Stomach smooth muscle (tissue), 2 donors: ENCODE data around the gene PIEZO2.

ENCODE experiments used
- H3K27ac ChIP-seq: one replicate; pipeline ENCODE4 v1.7.0; 2013; ENCODE audit warnings: mild to moderate bottlenecking, low read length, inconsistent platforms
- H3K27me3 ChIP-seq, 2 donors: one replicate each; pipeline ENCODE4 v1.7.0; 2013; ENCODE audit warnings: low read length in 2 of 2; ENCODE audit not compliant: insufficient read depth in 2 of 2, control insufficient read depth in 1 of 2
- H3K36me3 ChIP-seq, 2 donors: one replicate each; pipeline ENCODE4 v1.7.0; 2013; ENCODE audit warnings: low read length in 2 of 2; ENCODE audit not compliant: control insufficient read depth in 2 of 2, insufficient read depth in 2 of 2
- H3K4me1 ChIP-seq: one replicate; pipeline ENCODE4 v1.7.0; 2013; ENCODE audit warnings: low read length; ENCODE audit not compliant: control insufficient read depth, insufficient read depth
- H3K4me3 ChIP-seq, 2 donors: one replicate each; pipeline ENCODE4 v1.7.0; 2013; ENCODE audit warnings: low read length in 2 of 2
- H3K9ac ChIP-seq, 2 donors: one replicate each; pipeline ENCODE4 v1.7.0; 2013; ENCODE audit warnings: low read length in 2 of 2, mild to moderate bottlenecking in 1 of 2
- H3K9me3 ChIP-seq, 2 donors: one replicate each; pipeline ENCODE4 v1.7.0; 2013; ENCODE audit warnings: low read length in 2 of 2; ENCODE audit not compliant: control insufficient read depth in 2 of 2
- donor health status: healthy.
- donor health status: Pancreatic carcinoma.

Gene PIEZO2

GRCh38 chr18:11165952-11166351 is 16.6 kb upstream of the PIEZO2 start:
- H3K27ac ChIP-seq = no peak overlapping the region
- H3K36me3 ChIP-seq = no peaks in the 10 kb centered on the region
- no peaks in the 10 kb centered on the region for H3K4me1 ChIP-seq
- H3K4me3 ChIP-seq = no peak overlapping the region
- H3K9me3 ChIP-seq = no peaks in the 10 kb centered on the region
- no peaks in the 10 kb centered on the region for H3K27me3 ChIP-seq
- no peak overlapping the region for H3K9ac ChIP-seq

DNA sequence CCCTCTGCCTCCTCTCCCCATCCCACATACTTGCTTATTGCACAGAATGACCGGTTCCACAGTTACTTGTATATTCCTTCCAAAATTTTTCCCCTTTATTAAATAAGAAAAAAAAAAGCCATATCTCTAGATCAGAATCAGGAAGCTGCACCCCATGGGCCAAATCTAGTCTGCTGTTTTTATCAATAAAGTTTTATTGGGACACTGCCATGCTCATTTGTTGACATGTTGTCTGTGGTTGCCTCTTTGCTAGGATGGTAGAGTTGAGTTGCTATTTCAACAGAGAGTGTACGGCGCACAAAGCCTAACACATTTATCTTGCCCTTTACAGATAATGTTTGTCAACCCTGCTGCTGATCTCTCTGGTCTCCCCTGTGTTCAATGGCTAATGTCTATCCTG is 15.8 kb upstream of the PIEZO2 start:
- Histone ChIP-seq H3K27ac (no peak overlapping the region), H3K9me3 (no peaks in the 10 kb centered on the region), H3K27me3 (no peaks in the 10 kb centered on the region), H3K36me3 (no peaks in the 10 kb centered on the region), H3K9ac (no peak overlapping the region), H3K4me3 (no peak overlapping the region), H3K4me1 (no peaks in the 10 kb centered on the region)

DNA sequence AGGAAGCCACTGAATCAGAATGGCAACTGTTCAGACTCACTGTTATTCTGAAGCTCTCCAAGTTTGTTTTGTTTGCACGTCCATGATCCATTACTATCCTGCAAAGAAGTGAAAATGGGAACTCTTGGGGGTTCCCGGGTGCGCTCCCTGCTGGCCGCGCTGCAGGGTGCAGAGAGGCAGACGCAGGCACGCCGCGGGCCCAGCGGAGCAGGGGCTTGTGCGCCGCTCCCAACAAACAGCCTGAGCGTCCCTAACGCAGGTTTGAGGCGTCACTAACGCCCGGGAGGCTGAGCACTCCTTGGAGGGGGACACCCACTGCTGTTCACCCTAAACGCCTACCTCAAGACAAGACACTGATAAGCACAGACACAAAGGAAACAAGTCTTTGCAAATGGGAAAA is 14.3 kb upstream of the PIEZO2 start:
- Histone ChIP-seq H3K36me3 (no peaks in the 10 kb centered on the region), H3K4me3 (no peak overlapping the region), H3K9ac (no peak overlapping the region), H3K27me3 (peaks cover 0 to 3% of the 10 kb centered on the region in 2 donors), H3K9me3 (no peaks in the 10 kb centered on the region), H3K27ac (no peak overlapping the region), H3K4me1 (no peaks in the 10 kb centered on the region)

DNA sequence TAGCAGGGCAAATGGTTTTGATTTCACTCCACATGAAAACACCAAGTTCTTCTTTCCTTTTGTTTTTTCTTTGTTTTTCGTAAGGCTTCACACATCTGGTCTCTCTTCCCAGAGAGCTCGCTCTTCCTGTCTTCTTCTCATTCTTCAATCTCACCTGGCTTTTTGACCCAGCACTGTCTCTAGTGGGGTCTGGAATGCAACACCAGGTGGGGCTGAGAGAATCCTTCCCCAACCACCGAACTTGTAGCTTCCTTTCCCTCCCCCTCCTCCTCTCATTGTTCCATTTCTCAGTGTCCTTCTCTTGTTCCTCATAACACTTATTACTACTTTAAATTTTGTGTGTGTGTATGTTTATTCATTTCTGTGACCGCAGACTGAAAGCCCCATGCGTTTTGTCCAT is 13.5 kb upstream of the PIEZO2 start:
- Histone ChIP-seq H3K27ac (no peak overlapping the region), H3K27me3 (peaks cover 0 to 3% of the 10 kb centered on the region in 2 donors), H3K9me3 (no peaks in the 10 kb centered on the region), H3K4me1 (no peaks in the 10 kb centered on the region), H3K36me3 (no peaks in the 10 kb centered on the region), H3K4me3 (no peak overlapping the region), H3K9ac (no peak overlapping the region)

DNA sequence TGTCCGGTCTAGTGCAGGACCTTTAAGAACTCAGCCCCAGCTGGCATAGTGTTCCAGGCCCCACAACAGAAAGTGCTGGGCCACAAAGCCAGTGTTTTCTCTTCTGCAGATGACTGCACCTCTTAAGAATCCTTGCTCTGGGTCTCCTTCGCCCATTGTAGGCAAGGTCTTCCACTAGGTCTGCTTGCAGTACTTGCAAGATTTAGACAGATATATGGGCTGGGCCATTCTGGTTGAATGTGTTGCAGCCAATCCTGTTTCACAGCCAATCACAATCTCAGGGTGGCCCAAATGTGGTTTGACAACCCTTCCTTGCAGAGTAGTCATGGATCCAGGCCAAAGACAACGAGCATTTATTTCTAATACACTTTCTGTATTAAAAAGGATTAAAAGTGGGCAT is 13.1 kb upstream of the PIEZO2 start:
- Histone ChIP-seq H3K4me3 (no peak overlapping the region), H3K9ac (no peak overlapping the region), H3K9me3 (no peaks in the 10 kb centered on the region), H3K36me3 (no peaks in the 10 kb centered on the region), H3K27me3 (peaks cover 0 to 3% of the 10 kb centered on the region in 2 donors), H3K27ac (no peak overlapping the region), H3K4me1 (no peaks in the 10 kb centered on the region)

GRCh38 chr18:11160313-11160712 is 10.9 kb upstream of the PIEZO2 start:
- H3K27me3 ChIP-seq = peaks cover 0 to 3% of the 10 kb centered on the region in 2 donors
- H3K36me3 ChIP-seq = no peaks in the 10 kb centered on the region
- no peak overlapping the region for H3K4me3 ChIP-seq
- H3K4me1 ChIP-seq = no peaks in the 10 kb centered on the region
- H3K27ac ChIP-seq = no peak overlapping the region
- no peak overlapping the region for H3K9ac ChIP-seq
- no peaks in the 10 kb centered on the region for H3K9me3 ChIP-seq

DNA sequence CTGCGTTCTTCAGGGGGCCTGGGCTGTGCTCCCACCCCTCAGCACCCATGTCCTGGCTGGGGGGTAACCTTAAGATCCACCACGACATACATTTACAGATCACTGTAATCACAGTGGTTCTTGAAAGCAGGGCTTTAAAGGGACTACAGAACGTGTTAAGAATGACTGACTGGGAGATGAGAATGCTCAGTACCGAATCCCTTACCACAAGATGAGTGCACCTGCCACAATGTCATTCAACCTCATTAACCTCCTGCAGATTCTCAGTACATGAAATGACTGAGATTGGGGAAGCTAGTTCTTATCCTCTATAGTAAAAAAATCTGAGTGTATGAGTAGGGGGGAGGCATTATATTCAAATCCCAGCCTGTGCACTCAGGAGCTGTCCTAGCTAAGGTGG is 10.5 kb upstream of the PIEZO2 start:
- H3K4me3 ChIP-seq = no peak overlapping the region
- H3K27me3 ChIP-seq = peaks cover 0 to 3% of the 10 kb centered on the region in 2 donors
- H3K4me1 ChIP-seq = no peaks in the 10 kb centered on the region
- H3K36me3 ChIP-seq = no peaks in the 10 kb centered on the region
- no peak overlapping the region for H3K27ac ChIP-seq
- no peak overlapping the region for H3K9ac ChIP-seq
- no peaks in the 10 kb centered on the region for H3K9me3 ChIP-seq

DNA sequence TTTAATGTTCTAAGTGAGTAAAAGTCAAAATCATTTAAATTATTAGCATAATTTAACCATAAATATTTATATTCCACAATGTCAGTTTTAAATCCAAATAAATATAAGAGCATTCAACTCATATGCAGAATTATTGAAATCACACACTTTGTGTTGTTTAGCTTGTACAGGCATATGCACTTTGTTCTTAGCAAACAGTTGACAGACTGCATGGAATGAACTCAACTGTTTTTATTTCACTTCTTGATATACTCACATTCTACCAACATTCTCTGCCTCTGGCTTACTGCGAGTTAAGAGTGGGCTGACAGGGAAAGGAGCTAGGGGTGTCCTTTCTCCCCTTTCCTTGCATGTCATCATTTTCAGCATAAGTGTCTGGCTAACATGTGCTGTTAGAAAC is 7.6 kb upstream of the PIEZO2 start:
- Histone ChIP-seq H3K9ac (no peak overlapping the region), H3K27ac (no peak overlapping the region), H3K27me3 (peaks cover 0 to 3% of the 10 kb centered on the region in 2 donors), H3K36me3 (no peaks in the 10 kb centered on the region), H3K4me1 (no peaks in the 10 kb centered on the region), H3K9me3 (no peaks in the 10 kb centered on the region), H3K4me3 (no peak overlapping the region)

- Histone ChIP-seq H3K4me1 (no peaks in the 10 kb centered on the region), H3K4me3 (no peak overlapping the region), H3K9ac (no peak overlapping the region), H3K9me3 (no peaks in the 10 kb centered on the region), H3K36me3 (no peaks in the 10 kb centered on the region), H3K27me3 (peaks cover 3 to 10% of the 10 kb centered on the region in 2 donors), H3K27ac (no peak overlapping the region)
These were observed 5.8 kb upstream of the PIEZO2 start for GRCh38 chr18:11155034-11155759.

DNA sequence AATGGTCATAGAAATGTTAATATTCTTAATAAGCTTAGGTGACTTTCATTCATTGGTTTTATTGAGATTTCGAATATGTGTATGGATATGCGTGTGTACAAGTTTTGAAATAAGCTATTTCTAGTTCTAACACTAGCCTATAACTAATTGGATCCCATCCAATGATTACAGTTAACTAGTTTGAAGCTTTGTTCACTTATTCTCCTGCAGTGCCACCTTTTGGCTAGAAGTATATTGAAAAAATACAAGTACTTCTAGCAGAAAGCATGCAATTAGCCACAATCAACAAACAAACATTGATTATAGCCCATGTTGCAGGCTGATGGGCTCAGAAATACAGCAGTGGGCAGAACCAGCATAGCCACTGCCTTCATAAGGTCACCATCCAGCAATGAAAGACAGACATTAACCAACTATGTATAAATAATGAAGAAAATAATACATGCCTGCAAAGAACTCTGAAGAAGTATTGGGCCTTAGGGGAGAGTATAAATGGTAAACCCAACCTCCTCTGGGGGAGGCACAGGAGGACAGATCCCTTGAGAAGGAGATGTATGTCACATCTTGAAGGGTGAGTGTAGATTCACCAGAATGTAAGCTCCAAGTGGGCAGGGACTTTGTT is 5.1 kb upstream of the PIEZO2 start:
- Histone ChIP-seq H3K36me3 (no peaks in the 10 kb centered on the region), H3K27me3 (peaks cover 3 to 13% of the 10 kb centered on the region in 2 donors), H3K9ac (no peak overlapping the region), H3K27ac (no peak overlapping the region), H3K4me1 (peaks cover 2% of the 10 kb centered on the region), H3K4me3 (no peak overlapping the region), H3K9me3 (no peaks in the 10 kb centered on the region)

DNA sequence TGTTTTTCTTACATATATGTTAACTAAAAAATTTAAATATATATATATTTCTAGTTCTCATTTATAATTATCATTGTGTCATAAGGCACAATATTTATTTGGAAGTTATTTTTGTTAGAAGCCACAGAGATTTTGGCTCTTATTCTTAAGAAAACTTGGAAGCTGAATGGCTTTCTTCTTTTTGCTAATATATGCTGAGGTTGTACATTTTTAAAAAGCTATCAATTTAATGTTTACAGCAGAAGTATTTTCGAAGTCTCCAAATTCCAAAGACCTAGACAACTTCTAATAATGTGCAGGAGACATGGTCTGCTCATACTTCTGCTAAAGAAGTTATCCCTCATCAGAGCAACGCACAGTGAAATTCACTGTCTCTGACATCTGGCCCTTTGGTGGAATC is 3.7 kb upstream of the PIEZO2 start:
- H3K27ac ChIP-seq = no peak overlapping the region
- no peak overlapping the region for H3K4me3 ChIP-seq
- no peaks in the 10 kb centered on the region for H3K9me3 ChIP-seq
- peaks cover 13 to 14% of the 10 kb centered on the region in 2 donors for H3K27me3 ChIP-seq
- H3K36me3 ChIP-seq = no peaks in the 10 kb centered on the region
- H3K4me1 ChIP-seq = peaks cover 8% of the 10 kb centered on the region
- no peak overlapping the region for H3K9ac ChIP-seq
